ENCODE measurements around the gene RAD51B.

The RAD51B gene

DNA sequence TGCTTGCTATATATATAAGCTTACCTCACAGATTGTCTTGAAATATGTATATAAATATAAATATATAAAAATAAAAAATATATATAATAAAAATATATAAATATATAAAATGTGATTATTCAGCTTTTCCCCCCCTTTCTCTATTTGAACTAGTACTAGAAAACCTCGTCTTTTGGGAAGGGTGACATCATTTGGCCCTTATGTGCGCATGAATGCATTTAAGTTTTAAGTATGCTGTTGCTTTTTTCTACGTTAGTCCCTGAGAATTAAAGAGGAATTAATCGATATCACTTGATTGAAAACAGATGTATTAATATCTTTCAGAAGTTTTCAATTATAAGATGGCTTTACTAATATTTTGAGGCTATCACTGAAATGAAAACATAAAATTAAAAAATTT, 69.9 kb downstream of the RAD51B start:
- Histone ChIP-seq H3K36me3 (ENCODE audit: control insufficient read depth in 1 of 2, insufficient read depth in 2 of 2, low read length in 2 of 2) (no peaks in the 10 kb centered on the region), H3K9me3 (ENCODE audit: control insufficient read depth in 1 of 2, low read length in 2 of 2) (no peaks in the 10 kb centered on the region), H3K9ac (ENCODE audit: low read depth in 1 of 2, low read length in 2 of 2) (no peak overlapping the region), H3K27ac (ENCODE audit: low read depth, low read length) (no peak overlapping the region), H3K27me3 (ENCODE audit: control insufficient read depth in 1 of 2, insufficient read depth in 2 of 2, low read length in 2 of 2) (no peaks in the 10 kb centered on the region), H3K4me1 (ENCODE audit: control insufficient read depth in 1 of 2, insufficient read depth in 2 of 2, low read length in 2 of 2) (peaks cover 5 to 9% of the 10 kb centered on the region in 2 donors), H3K4me3 (ENCODE audit: low read depth in 1 of 2, low read length in 2 of 2) (no peak overlapping the region)

DNA sequence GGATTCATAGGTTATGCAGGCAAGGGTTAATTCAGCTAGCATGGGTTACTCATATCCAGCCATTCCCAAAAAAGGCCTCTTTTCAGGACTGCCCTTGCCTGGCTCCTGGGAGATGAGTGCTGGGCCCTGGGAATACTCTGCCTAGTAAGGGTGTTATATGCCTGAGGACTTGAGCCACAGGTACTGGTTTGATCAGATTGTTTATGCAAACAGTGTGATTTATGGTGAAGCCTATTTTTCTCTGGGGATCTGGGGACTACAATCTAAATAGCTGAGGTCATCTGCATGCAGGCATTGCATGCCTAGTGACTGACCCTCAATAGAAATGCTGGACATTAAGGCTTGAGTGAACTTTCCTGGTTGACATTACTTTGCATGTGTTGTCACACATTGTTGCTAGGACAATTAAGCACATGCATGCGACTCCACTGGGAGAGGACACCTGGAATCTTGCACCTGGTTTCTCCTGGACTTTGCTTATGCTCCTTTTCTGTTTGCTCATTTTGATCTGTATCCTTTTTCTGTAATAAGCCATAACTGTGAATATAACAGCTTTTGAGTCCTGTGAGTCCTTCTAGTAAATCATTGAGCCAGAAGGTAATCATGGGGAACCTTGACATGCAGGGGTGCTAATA, 73.0 kb downstream of the RAD51B start:
- H3K27ac ChIP-seq (ENCODE audit: low read depth, low read length), result no peak overlapping the region
- H3K9me3 ChIP-seq (ENCODE audit: control insufficient read depth in 1 of 2, low read length in 2 of 2), result no peaks in the 10 kb centered on the region
- no peak overlapping the region for H3K9ac ChIP-seq (ENCODE audit: low read depth in 1 of 2, low read length in 2 of 2)
- no peaks in the 10 kb centered on the region for H3K36me3 ChIP-seq (ENCODE audit: control insufficient read depth in 1 of 2, insufficient read depth in 2 of 2, low read length in 2 of 2)
- peaks cover 5 to 9% of the 10 kb centered on the region in 2 donors for H3K4me1 ChIP-seq (ENCODE audit: control insufficient read depth in 1 of 2, insufficient read depth in 2 of 2, low read length in 2 of 2)
- H3K4me3 ChIP-seq (ENCODE audit: low read depth in 1 of 2, low read length in 2 of 2), result no peak overlapping the region
- no peaks in the 10 kb centered on the region for H3K27me3 ChIP-seq (ENCODE audit: control insufficient read depth in 1 of 2, insufficient read depth in 2 of 2, low read length in 2 of 2)

DNA sequence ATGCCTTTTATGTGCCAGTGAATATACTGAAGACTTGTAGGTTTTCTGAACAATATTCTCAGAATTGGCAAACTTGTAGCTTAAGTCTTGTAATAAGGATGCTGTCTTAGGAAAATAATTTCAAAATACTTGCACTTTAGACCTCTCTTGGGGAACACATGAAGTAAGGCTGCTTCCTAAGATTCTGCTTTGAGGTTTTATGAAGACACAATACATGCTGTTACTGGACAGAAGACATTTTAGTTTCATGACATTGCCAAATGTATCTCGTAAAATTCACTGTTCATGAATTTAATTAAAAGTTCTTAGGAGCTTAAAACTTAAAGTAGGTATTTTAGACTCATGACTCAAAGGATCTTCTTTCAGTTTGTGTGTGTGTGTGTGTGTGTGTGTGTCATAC, 80.7 kb downstream of the RAD51B start:
- Histone ChIP-seq H3K4me1 (ENCODE audit: control insufficient read depth in 1 of 2, insufficient read depth in 2 of 2, low read length in 2 of 2) (no peaks in the 10 kb centered on the region), H3K4me3 (ENCODE audit: low read depth in 1 of 2, low read length in 2 of 2) (no peak overlapping the region), H3K27me3 (ENCODE audit: control insufficient read depth in 1 of 2, insufficient read depth in 2 of 2, low read length in 2 of 2) (no peaks in the 10 kb centered on the region), H3K9ac (ENCODE audit: low read depth in 1 of 2, low read length in 2 of 2) (no peak overlapping the region), H3K27ac (ENCODE audit: low read depth, low read length) (no peak overlapping the region), H3K36me3 (ENCODE audit: control insufficient read depth in 1 of 2, insufficient read depth in 2 of 2, low read length in 2 of 2) (no peaks in the 10 kb centered on the region), H3K9me3 (ENCODE audit: control insufficient read depth in 1 of 2, low read length in 2 of 2) (peaks cover 6 to 10% of the 10 kb centered on the region in 2 donors)

DNA sequence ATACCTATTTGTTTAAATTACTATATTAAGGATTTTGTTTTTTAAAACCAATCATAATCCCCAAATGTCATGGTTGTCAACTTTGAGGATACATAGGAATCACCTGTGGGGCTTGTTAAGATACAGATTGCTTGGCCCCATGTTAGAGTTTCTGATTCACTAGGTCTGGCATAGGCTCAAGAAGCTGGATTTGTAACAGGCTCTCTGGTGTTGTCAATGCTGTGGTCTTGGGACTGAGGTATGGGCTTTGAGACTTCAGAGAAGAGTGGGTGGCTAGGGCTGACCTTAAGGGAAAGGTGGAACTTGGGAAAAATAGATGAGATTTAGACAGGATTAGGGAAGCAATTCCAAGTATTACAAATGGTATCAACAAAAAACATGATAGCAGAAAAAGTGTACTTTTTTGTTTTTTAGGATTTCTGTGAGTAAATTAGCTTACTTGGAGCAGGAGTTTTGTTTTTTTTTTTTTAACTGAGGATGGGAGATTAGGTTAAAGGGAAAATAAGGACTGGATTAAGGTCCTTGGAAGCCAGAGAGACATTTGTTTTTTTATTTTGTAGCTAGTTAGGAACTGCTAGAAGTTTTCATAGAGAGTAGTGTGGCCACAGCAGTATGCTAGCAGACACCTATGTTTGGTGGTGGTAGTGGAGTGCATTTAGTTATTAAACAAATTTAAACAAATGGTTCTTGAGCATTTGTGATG, 88.6 kb downstream of the RAD51B start:
- Histone ChIP-seq H3K27ac (ENCODE audit: low read depth, low read length) (no peak overlapping the region), H3K4me3 (ENCODE audit: low read depth in 1 of 2, low read length in 2 of 2) (no peak overlapping the region), H3K4me1 (ENCODE audit: control insufficient read depth in 1 of 2, insufficient read depth in 2 of 2, low read length in 2 of 2) (no peaks in the 10 kb centered on the region)

DNA sequence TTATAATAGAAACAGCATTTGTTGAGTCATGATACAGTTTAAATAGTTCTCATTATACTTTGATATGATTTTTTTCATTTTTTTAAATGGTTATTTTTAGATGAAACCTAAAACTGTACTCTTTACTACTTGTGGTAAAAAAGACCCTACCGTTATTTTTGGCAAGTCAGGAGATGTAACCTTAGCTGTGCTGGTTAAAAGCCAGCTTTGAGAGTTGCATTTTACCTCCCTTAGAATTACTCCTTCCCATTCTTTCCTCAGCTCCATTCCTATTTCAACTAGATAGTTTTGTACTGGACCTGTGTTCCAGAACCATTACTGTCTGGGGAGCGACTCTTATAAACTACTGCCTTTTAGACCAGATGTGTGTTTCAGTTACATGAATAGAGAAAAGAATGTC, 92.0 kb downstream of the RAD51B start:
- no peak overlapping the region for H3K4me3 ChIP-seq (ENCODE audit: low read depth in 1 of 2, low read length in 2 of 2)
- H3K27ac ChIP-seq (ENCODE audit: low read depth, low read length), result no peak overlapping the region
- H3K9ac ChIP-seq (ENCODE audit: low read depth in 1 of 2, low read length in 2 of 2), result no peak overlapping the region
- no peaks in the 10 kb centered on the region for H3K4me1 ChIP-seq (ENCODE audit: control insufficient read depth in 1 of 2, insufficient read depth in 2 of 2, low read length in 2 of 2)
- no peaks in the 10 kb centered on the region for H3K9me3 ChIP-seq (ENCODE audit: control insufficient read depth in 1 of 2, low read length in 2 of 2)
- no peaks in the 10 kb centered on the region for H3K36me3 ChIP-seq (ENCODE audit: control insufficient read depth in 1 of 2, insufficient read depth in 2 of 2, low read length in 2 of 2)
- no peaks in the 10 kb centered on the region for H3K27me3 ChIP-seq (ENCODE audit: control insufficient read depth in 1 of 2, insufficient read depth in 2 of 2, low read length in 2 of 2)

More for the DNA sequence above, 88.6 kb downstream of the RAD51B start:
- Histone ChIP-seq H3K9me3 (ENCODE audit: control insufficient read depth in 1 of 2, low read length in 2 of 2) (peaks cover 0 to 2% of the 10 kb centered on the region in 2 donors), H3K36me3 (ENCODE audit: control insufficient read depth in 1 of 2, insufficient read depth in 2 of 2, low read length in 2 of 2) (no peaks in the 10 kb centered on the region), H3K27me3 (ENCODE audit: control insufficient read depth in 1 of 2, insufficient read depth in 2 of 2, low read length in 2 of 2) (no peaks in the 10 kb centered on the region), H3K9ac (ENCODE audit: low read depth in 1 of 2, low read length in 2 of 2) (no peak overlapping the region)

DNA sequence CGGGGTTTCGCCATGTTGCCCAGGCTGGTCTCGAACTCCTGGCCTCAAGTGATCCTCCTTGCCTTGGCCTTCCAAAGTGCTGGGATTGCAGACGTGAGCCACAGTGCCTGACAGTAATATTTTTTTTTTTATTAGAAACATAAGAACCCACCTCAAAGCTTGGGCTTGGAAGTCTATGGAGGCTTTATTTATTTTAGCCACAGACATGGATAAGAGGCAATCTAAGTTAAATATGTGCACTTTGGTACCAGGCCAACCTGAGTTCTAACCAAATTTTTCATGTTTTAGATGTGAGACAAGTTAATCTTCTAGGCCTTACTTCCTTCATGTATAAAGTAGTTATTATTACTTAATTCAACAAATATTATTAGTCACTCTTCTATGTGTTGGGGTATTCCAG, 96.9 kb downstream of the RAD51B start:
- H3K36me3 ChIP-seq (ENCODE audit: control insufficient read depth in 1 of 2, insufficient read depth in 2 of 2, low read length in 2 of 2), result no peaks in the 10 kb centered on the region
- no peaks in the 10 kb centered on the region for H3K4me1 ChIP-seq (ENCODE audit: control insufficient read depth in 1 of 2, insufficient read depth in 2 of 2, low read length in 2 of 2)
- no peaks in the 10 kb centered on the region for H3K9me3 ChIP-seq (ENCODE audit: control insufficient read depth in 1 of 2, low read length in 2 of 2)
- no peak overlapping the region for H3K27ac ChIP-seq (ENCODE audit: low read depth, low read length)
- no peak overlapping the region for H3K4me3 ChIP-seq (ENCODE audit: low read depth in 1 of 2, low read length in 2 of 2)
- H3K27me3 ChIP-seq (ENCODE audit: control insufficient read depth in 1 of 2, insufficient read depth in 2 of 2, low read length in 2 of 2), result no peaks in the 10 kb centered on the region
- no peak overlapping the region for H3K9ac ChIP-seq (ENCODE audit: low read depth in 1 of 2, low read length in 2 of 2)

DNA sequence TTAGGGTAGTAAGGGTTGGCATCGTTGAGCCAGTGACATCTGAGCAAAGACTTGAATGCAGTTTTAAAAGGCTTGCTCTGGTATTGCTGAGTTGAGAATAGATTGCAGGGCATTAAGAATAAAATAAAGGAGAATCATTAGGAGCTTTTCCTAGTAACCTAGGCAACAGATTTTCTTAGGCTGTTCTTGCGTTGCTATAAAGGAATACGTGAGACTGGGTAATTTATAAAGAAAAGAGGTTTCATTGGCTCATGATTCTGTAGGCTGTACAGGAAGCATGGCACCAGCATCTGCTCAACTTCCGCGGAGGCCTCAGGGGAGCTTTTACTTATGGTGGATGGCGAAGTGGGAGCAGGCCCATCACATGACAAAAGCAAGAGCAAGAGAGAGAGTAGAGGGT, 97.4 kb downstream of the RAD51B start:
- Histone ChIP-seq H3K9me3 (ENCODE audit: control insufficient read depth in 1 of 2, low read length in 2 of 2) (no peaks in the 10 kb centered on the region), H3K27ac (ENCODE audit: low read depth, low read length) (no peak overlapping the region), H3K9ac (ENCODE audit: low read depth in 1 of 2, low read length in 2 of 2) (no peak overlapping the region)

DNA sequence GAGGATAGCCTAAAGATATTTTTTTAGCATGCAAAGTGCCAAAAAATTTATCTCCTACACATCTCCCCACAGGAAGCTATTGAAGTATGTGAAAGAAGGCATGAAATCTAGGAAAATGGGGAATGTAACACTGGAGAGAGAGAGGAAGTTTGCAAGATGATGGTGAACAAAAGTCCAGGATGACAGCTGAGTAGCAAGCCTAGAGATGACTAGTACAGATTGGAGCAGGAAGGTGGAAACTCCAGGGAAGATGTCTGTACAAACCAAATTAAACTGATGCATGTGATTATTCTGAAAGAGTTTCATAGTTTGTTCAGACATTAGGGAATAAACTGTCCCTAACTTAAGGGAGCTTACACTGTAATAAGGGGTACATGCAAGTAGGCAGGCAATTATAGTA, 99.3 kb downstream of the RAD51B start:
- Histone ChIP-seq H3K9me3 (ENCODE audit: control insufficient read depth in 1 of 2, low read length in 2 of 2) (no peaks in the 10 kb centered on the region), H3K27me3 (ENCODE audit: control insufficient read depth in 1 of 2, insufficient read depth in 2 of 2, low read length in 2 of 2) (no peaks in the 10 kb centered on the region), H3K4me3 (ENCODE audit: low read depth in 1 of 2, low read length in 2 of 2) (no peak overlapping the region), H3K27ac (ENCODE audit: low read depth, low read length) (no peak overlapping the region), H3K9ac (ENCODE audit: low read depth in 1 of 2, low read length in 2 of 2) (no peak overlapping the region), H3K4me1 (ENCODE audit: control insufficient read depth in 1 of 2, insufficient read depth in 2 of 2, low read length in 2 of 2) (no peaks in the 10 kb centered on the region), H3K36me3 (ENCODE audit: control insufficient read depth in 1 of 2, insufficient read depth in 2 of 2, low read length in 2 of 2) (no peaks in the 10 kb centered on the region)

More for the DNA sequence above, 97.4 kb downstream of the RAD51B start:
- no peaks in the 10 kb centered on the region for H3K36me3 ChIP-seq (ENCODE audit: control insufficient read depth in 1 of 2, insufficient read depth in 2 of 2, low read length in 2 of 2)
- no peak overlapping the region for H3K4me3 ChIP-seq (ENCODE audit: low read depth in 1 of 2, low read length in 2 of 2)
- H3K4me1 ChIP-seq (ENCODE audit: control insufficient read depth in 1 of 2, insufficient read depth in 2 of 2, low read length in 2 of 2), result no peaks in the 10 kb centered on the region
- H3K27me3 ChIP-seq (ENCODE audit: control insufficient read depth in 1 of 2, insufficient read depth in 2 of 2, low read length in 2 of 2), result no peaks in the 10 kb centered on the region

DNA sequence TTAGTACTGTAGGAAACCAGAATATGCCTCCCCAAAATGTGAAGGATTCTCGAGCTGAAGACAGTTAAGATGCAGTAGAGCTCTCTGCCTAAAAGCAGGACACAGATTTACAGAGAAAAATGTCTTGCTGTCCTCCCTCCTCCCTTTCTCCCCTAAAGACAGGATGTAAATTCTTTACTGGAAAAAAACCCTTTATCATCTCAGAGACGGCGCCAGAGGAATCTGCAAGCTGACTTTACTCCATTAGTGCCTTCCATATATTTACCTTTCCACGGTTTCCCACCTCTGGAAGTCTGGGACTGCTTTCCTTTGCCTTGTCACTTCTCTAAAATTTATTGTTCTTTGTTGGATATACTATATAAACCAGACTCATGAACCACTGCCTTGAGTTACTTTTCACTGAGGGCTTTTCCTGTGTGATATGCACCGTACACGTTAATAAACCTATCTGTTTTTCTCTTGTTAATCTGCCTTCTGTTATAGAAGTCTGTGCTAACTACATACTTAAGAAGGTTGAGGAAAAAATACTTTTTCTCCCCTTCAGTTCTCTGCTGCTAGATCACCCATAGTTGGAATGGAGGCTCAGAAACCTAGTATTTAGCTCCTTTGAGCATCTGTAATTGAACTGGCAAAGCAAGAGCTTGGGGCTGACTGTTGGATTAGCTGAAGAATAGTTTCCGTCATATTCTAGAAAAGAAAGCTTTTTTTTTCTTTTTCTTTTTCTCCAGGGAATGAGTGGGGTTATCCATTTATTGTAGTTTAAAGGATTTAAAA, 99.9 kb downstream of the RAD51B start:
- Histone ChIP-seq H3K27ac (ENCODE audit: low read depth, low read length) (no peak overlapping the region), H3K27me3 (ENCODE audit: control insufficient read depth in 1 of 2, insufficient read depth in 2 of 2, low read length in 2 of 2) (no peaks in the 10 kb centered on the region), H3K9ac (ENCODE audit: low read depth in 1 of 2, low read length in 2 of 2) (no peak overlapping the region), H3K9me3 (ENCODE audit: control insufficient read depth in 1 of 2, low read length in 2 of 2) (no peaks in the 10 kb centered on the region), H3K4me1 (ENCODE audit: control insufficient read depth in 1 of 2, insufficient read depth in 2 of 2, low read length in 2 of 2) (no peaks in the 10 kb centered on the region), H3K36me3 (ENCODE audit: control insufficient read depth in 1 of 2, insufficient read depth in 2 of 2, low read length in 2 of 2) (no peaks in the 10 kb centered on the region), H3K4me3 (ENCODE audit: low read depth in 1 of 2, low read length in 2 of 2) (no peak overlapping the region)

DNA sequence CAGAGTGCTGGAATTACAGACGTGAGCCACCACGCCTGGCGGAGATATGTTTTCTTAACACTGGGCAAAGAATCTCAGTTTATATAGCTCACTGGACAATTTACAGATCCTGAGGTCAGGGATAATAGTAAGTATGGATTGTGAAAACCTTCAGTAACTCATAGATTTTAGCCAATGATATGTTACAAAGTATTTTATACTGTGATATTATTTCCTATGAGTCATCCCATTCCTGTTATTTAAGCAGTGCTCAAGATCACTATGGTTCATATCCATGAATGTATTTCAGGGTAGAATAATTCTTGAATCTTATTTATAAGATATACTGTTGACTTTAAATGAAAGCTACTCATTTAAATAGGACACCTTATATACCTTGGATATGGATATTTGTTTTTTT, 107.2 kb downstream of the RAD51B start:
- Histone ChIP-seq H3K4me3 (ENCODE audit: low read depth in 1 of 2, low read length in 2 of 2) (no peak overlapping the region), H3K9me3 (ENCODE audit: control insufficient read depth in 1 of 2, low read length in 2 of 2) (peaks cover 0 to 9% of the 10 kb centered on the region in 2 donors), H3K9ac (ENCODE audit: low read depth in 1 of 2, low read length in 2 of 2) (no peak overlapping the region), H3K36me3 (ENCODE audit: control insufficient read depth in 1 of 2, insufficient read depth in 2 of 2, low read length in 2 of 2) (no peaks in the 10 kb centered on the region), H3K27ac (ENCODE audit: low read depth, low read length) (no peak overlapping the region), H3K4me1 (ENCODE audit: control insufficient read depth in 1 of 2, insufficient read depth in 2 of 2, low read length in 2 of 2) (no peaks in the 10 kb centered on the region), H3K27me3 (ENCODE audit: control insufficient read depth in 1 of 2, insufficient read depth in 2 of 2, low read length in 2 of 2) (no peaks in the 10 kb centered on the region)
